Coronary artery (tissue), 2 donors: ENCODE measurements around the gene REEP3.

Experiments used
- DNase-seq: peaks from one replicate; pipeline ENCODE4 v3.0.0-alpha.2; 2017; ENCODE audit warnings: low spot score
- H3K27ac ChIP-seq, 2 donors: fragments of 200-600 bp; sonication (generic); one replicate each; pipeline ENCODE4 v1.5.1; 2016 to 2019
- H3K4me3 ChIP-seq: fragments of 200-600 bp; sonication (generic); 2 replicates; pipeline ENCODE4 v1.5.1; 2016; ENCODE audit warnings: mild to moderate bottlenecking, moderate library complexity
- CTCF ChIP-seq: fragments of 200-600 bp; sonication (generic); IDR thresholded peaks from one replicate; pipeline ENCODE4 v1.5.1; 2019; ENCODE audit warnings: antibody characterized with exemption

The REEP3 gene

GRCh38 chr10:63595072-63595471 lies 73.9 kb downstream of the REEP3 start:
- no peak for TF ChIP-seq CTCF
- Histone ChIP-seq H3K27ac (no peak overlapping the region), H3K4me3 (no peak overlapping the region)
- no peak for DNase-seq

- no peak overlapping the region for H3K4me3 ChIP-seq
- no peak overlapping the region for H3K27ac ChIP-seq
- DNase-seq, result no peak
- TF ChIP-seq CTCF, result no peak
These were observed 75.7 kb downstream of the REEP3 start for GRCh38 chr10:63596924-63597323.

- Histone ChIP-seq H3K4me3 (no peak overlapping the region), H3K27ac (no peak overlapping the region)
- TF ChIP-seq CTCF, result no peak
- no peak for DNase-seq
These were observed 79.3 kb downstream of the REEP3 start for GRCh38 chr10:63600540-63600939.

- no peak overlapping the region for H3K4me3 ChIP-seq
- DNase-seq, result no peak
- TF ChIP-seq CTCF, result no peak
- H3K27ac ChIP-seq, result no peak overlapping the region
These were observed 82.7 kb downstream of the REEP3 start for GRCh38 chr10:63603709-63604445.

GRCh38 chr10:63605197-63605967 lies 84.2 kb downstream of the REEP3 start:
- Histone ChIP-seq H3K27ac (no peak overlapping the region), H3K4me3 (no peak overlapping the region)
- no peak for TF ChIP-seq CTCF
- no peak for DNase-seq

GRCh38 chr10:63608511-63608910 lies 87.3 kb downstream of the REEP3 start:
- no peak for DNase-seq

More at GRCh38 chr10:63608511-63608910, 87.3 kb downstream of the REEP3 start:
- TF ChIP-seq CTCF, result no peak
- Histone ChIP-seq H3K27ac (no peak overlapping the region), H3K4me3 (no peak overlapping the region)
